PFSK-1 (cell line): ENCODE measurements around the gene SUCLG2.

ENCODE experiments used
- POLR2AphosphoS5 ChIP-seq: IDR thresholded peaks from 2 replicates; pipeline ENCODE4 v1.6.1; 2012; ENCODE audit warnings: low read depth, mild to moderate bottlenecking, control low read depth, low read length, moderate library complexity
- REST ChIP-seq, 2 experiments: IDR thresholded peaks; 2 replicates each; pipeline versions ENCODE4 v1.6.1 to v1.8.0; 2011 to 2012; ENCODE audit warnings: low read depth in 2 of 2, low read length in 2 of 2, control low read depth in 1 of 2, inconsistent platforms in 1 of 2, mild to moderate bottlenecking in 1 of 2, moderate library complexity in 1 of 2; ENCODE audit not compliant: insufficient read depth in 1 of 2
- SIN3A ChIP-seq: IDR thresholded peaks from 2 replicates; pipeline ENCODE4 v1.6.1; 2012; ENCODE audit warnings: mild to moderate bottlenecking, low read length, moderate library complexity, borderline replicate concordance; ENCODE audit not compliant: insufficient read depth
- TAF1 ChIP-seq: IDR thresholded peaks from 2 replicates; pipeline ENCODE4 v1.6.1; 2012; ENCODE audit warnings: low read length, control low read depth, borderline replicate concordance; ENCODE audit not compliant: insufficient read depth

DNA sequence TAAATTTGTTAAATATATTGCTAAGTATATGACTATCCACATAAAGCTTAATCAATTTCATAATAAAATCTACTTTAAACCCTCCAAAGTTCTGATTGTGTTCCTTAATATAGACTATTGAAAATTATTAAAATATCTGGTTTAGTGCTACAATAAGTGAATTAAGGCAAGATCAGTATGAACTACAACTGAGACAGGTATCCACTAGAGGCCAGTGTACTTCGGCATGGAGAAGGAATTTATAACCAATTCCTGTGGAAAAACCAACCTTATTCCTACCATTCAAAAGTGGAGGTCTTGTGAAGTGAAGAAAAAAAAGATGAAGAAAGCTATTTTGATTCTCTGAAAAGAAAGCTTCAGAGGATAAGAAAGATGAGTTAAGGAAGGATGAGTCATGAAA is 237.7 kb downstream of the SUCLG2 start:
- no peak for TF ChIP-seq REST (IDR thresholded peaks at IDR 0.05; ENCODE audit: insufficient read depth in 1 of 2, low read depth in 2 of 2, low read length in 2 of 2)
- no peak for TF ChIP-seq POLR2AphosphoS5
- TF ChIP-seq SIN3A, result no peak
- no peak for TF ChIP-seq TAF1
